Jurkat, Clone E6-1 (cell line): ENCODE data around the gene POPDC2.
"Not testable (repeated sequence)": the region's sequence is repeated elsewhere in the genome, so short reads cannot be mapped to it uniquely, and the experiment has no call there.

ENCODE experiments used
- DNase-seq: peaks from one replicate; pipeline ENCODE4 v3.0.0-alpha.2; 2011; ENCODE audit warnings: low read depth, low spot score
- H3K4me3 ChIP-seq: 2 replicates; pipeline ENCODE4 v1.5.1; 2011; ENCODE audit warnings: mild to moderate bottlenecking, low read length, control low read depth, moderate library complexity

POPDC2 gene

DNA sequence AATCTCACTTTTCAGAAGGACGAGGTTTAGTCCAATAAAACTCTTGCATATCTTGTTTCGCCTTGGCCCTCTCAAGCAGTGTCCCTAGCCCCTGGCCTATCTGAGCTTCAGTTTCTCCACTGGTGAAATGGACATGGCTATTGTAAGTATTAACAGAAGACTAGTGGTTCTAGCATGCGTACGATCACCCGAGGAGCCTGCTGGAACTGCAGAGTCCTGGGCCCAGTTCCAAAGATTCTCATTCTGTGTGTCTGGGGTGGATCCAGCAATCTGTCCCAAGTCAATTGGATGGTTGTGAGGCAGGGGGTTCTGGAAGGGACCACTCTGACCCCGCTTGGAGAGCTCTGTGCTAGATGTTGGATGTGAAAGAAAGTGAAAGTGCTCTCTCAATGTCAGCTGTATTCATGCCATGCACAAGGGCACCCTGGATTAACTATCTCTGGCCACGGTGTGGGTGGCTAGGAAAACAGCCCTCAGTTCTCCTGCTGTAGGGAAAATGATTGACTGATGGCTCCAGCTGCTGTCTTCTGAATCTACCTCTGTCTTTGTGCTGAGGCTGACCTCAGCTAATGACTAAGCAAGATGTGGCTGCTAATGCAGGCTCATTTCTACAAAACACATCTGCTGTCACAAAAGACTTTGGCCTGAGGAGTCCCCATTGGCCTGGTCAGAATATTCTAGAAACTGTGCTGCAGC is 64.6 kb downstream of the POPDC2 start:
- DNase-seq = no peak
- no peak overlapping the region for H3K4me3 ChIP-seq

DNA sequence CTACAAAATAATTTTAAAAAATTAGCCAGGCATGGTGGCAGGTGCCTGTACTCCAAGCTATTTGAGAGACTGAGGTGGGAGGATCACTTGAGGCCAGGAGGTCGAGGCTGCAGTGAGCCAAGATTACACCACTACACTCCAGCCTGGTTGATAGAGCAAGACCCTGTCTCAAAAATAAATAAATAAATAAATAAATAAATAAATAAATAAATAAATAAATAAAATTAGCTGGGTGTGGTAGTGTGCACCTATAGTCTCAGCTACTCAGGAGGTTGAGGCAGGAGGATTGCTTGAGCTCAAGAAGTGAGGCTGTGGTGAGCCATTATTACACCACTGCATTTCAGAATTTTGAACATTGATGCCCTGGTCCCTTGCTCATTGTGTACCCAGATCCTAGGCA is 65.5 kb downstream of the POPDC2 start:
- not testable (repeated sequence) for DNase-seq, H3K4me3 ChIP-seq

DNA sequence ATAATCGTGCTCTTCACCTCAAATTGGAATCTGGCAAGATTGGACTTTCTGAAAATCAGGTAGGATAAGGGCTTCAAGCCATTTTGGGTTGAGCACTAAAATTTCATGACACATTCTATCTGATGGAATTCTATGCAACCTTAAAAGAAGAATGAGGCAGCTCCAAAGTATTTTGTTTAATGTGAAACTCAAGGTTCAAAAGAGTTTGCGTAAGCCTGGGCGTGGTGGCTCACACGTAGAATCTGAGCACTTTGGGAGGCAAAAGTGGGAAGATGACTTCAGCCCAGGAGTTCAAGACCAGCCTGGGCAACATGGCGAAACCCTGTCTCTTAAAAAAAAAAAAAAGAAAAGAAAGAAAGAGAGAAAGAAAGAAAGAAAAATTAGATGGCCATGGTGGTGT is 66.3 kb downstream of the POPDC2 start:
- H3K4me3 ChIP-seq = no peak overlapping the region
- DNase-seq = no peak

DNA sequence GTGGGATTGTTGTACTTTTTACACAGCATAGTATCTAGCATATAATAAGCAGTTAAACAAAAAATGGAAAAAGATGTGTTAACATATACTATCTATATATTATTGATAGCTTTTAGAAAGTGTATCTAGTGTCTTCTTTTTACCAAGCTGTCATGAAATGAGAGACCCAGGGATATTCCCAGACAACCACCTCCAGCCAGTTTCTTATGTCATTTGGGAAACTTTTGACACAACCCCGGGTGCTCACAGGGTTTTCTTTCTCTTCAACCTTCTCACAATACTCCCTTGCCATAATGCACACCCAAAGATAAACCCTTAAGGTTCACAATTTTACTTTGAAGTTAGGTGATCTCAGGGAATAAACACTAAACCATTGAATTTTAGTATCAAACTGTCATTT is 67.5 kb downstream of the POPDC2 start:
- no peak overlapping the region for H3K4me3 ChIP-seq
- no peak for DNase-seq
